NB4 (cell line): ENCODE results near the gene KCNK18.

Experiments used
- CTCF ChIP-seq: IDR thresholded peaks from one replicate; pipeline ENCODE4 v1.5.1; 2012; ENCODE audit warnings: low read depth, low read length
- MAX ChIP-seq: IDR thresholded peaks from 2 replicates; pipeline ENCODE4 v1.6.1; 2011; ENCODE audit warnings: low read depth, low read length
- POLR2A ChIP-seq: IDR thresholded peaks from 2 replicates; pipeline ENCODE4 v1.6.1; 2011; ENCODE audit warnings: mild to moderate bottlenecking; ENCODE audit not compliant: insufficient read length; ENCODE audit errors: extremely low read depth

- TF ChIP-seq POLR2A: no peak
- TF ChIP-seq CTCF: no peak
- no peak for TF ChIP-seq MAX
These were observed 32.4 kb upstream of the KCNK18 start for GRCh38 chr10:117164592-117165537.
